ENCODE results near the gene SUSD5.

DNA sequence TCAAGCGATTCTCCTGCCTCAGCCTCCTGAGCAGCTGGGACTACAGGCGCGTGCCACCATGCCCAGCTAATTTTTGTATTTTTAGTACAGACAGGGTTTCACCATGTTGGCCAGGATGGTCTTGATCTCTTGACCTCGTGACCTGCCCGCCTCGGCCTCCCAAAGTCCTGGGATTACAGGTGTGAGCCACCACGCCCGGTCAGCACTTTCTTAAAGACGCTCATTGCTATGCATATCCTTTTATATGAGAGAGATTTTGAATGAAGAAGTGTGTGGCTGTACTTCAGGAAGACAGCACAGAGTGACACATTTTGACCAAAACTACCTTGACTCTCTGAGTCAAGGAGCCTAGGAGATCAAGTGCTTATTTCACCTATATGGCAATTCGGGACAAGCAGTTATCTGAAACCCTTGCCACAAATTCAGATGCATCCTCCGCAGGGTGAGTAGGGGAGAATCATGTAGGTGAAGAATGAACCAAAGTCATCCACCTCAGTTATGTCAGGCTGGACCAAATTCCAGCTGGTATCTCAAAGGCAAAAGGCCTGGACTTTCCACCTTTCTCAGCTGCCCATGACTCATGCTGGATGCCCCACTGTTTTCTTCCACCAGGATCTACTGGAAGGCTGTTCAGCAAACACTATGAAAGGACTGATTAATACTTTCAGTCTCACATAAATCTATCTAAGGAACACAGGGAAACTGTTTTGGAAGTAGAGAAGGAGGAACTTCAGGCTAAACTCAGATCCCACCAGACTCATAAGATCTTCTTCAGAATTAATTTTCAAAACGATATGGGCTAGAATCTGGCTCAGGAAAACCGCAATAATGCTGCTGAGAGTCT is 31.9 kb downstream of the SUSD5 start:
- TF ChIP-seq CTCF (IDR thresholded peaks at IDR 0.05), result no peak
- TF ChIP-seq POLR2AphosphoS5 (IDR thresholded peaks at IDR 0.05), result no peak

Measured in breast epithelium (tissue), 3 donors.